Esophagus (tissue), 2 donors: ENCODE results near the gene APRT. TPM values are rescaled to one million over a fixed set of nuclear protein-coding genes. Genes with fewer than 3 reads are reported as not detected.

ENCODE experiments used
- H3K27ac ChIP-seq, 2 donors: one replicate each; pipeline ENCODE4 v1.5.1; 2013; ENCODE audit warnings: low read depth in 2 of 2, mild to moderate bottlenecking in 2 of 2, inconsistent platforms in 1 of 2, low read length in 1 of 2, moderate library complexity in 1 of 2
- H3K27me3 ChIP-seq, 2 donors: one replicate each; pipeline ENCODE4 v1.6.1; 2013; ENCODE audit warnings: low read length in 2 of 2, control low read depth in 1 of 2, mild to moderate bottlenecking in 1 of 2; ENCODE audit not compliant: insufficient read depth in 2 of 2, control insufficient read depth in 1 of 2
- H3K36me3 ChIP-seq, 2 donors: one replicate each; pipeline ENCODE4 v1.6.1; 2013; ENCODE audit warnings: low read length in 1 of 2; ENCODE audit not compliant: control insufficient read depth in 2 of 2, insufficient read depth in 2 of 2
- H3K4me1 ChIP-seq, 2 donors: one replicate each; pipeline ENCODE4 v1.6.1; 2013; ENCODE audit warnings: low read length in 1 of 2; ENCODE audit not compliant: control insufficient read depth in 2 of 2, insufficient read depth in 2 of 2
- H3K4me3 ChIP-seq, 2 donors: one replicate each; pipeline ENCODE4 v1.5.1; 2013; ENCODE audit warnings: low read length in 2 of 2, mild to moderate bottlenecking in 2 of 2, low read depth in 1 of 2, moderate library complexity in 1 of 2
- H3K9me3 ChIP-seq, 2 donors: one replicate each; pipeline ENCODE4 v1.6.1; 2013; ENCODE audit warnings: mild to moderate bottlenecking in 2 of 2, low read depth in 1 of 2, low read length in 1 of 2, moderate library complexity in 1 of 2; ENCODE audit not compliant: control insufficient read depth in 2 of 2, insufficient read depth in 1 of 2
- WGBS, 2 donors: extraction: QIAGEN DNeasy Blood & Tissue Kit; methylation state at CpG; one replicate each; pipeline ENCODE4 v1.1.7; 2013; 5-methylcytosine and 5-hydroxymethylcytosine counted together
- polyA plus RNA-seq, 2 donors: library from polyadenylated mRNA; stranded (reverse); fragments of 200-250 nt; gene quantifications; one replicate each; pipeline ENCODE4 v1.2.3, GENCODE V29; 2013
- donor health status: healthy with polysubstance abuse.
- donor health status: Bipolar disorder and iron deficiency.

APRT gene
- polyA plus RNA-seq, 2 donors, result 137 to 223 TPM

DNA sequence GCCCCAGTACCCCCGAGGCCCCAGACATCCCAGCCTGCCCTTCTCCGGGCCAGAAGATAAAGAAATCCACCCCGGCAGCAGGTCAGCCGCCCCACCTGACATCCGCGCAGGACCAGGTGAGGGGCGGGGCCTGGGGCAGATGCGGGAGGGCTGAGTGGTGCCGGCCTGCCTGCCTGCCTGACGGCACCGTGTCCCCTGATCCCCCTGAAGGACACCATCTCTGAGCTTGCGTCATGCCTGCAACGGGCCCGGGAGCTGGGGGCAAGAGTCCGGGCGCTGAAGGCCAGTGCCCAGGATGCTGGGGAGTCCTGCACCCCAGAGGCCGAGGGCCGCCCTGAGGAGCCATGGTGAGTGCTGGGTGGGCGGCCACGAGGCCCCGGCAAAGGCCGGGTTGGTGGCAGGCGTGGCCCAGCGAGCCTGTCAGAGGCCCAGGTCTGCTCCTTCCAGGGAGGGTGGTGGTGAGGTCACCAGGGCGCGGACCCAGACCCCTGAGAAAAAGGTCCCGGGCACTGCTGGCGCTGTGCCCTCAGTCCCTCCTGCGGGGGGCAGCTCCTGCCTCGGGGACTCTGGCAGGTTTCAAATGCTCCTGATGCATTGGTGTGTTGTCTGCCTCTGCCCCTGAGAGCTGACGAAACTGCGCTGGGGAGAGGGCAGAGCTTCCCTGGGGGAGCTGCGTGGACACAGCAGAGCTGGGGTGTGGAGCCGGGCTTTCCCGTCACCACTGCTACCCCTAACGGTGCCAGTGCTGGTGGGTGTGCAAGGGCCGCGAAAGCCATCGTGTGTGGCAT is 7.0 kb downstream of the APRT start:
- H3K36me3 ChIP-seq, result peaks cover 0 to 24% of the 10 kb centered on the region in 2 donors
- H3K27me3 ChIP-seq, result no peaks in the 10 kb centered on the region
- H3K9me3 ChIP-seq, result no peaks in the 10 kb centered on the region
- 18 to 26% methylated on average over 39 of the region's 39 CpGs for WGBS, 2 donors
- peak overlapping the region; percentile 41 to 49 for H3K4me3 ChIP-seq
- no peak overlapping the region for H3K27ac ChIP-seq
- peaks cover 0 to 23% of the 10 kb centered on the region in 2 donors for H3K4me1 ChIP-seq

DNA sequence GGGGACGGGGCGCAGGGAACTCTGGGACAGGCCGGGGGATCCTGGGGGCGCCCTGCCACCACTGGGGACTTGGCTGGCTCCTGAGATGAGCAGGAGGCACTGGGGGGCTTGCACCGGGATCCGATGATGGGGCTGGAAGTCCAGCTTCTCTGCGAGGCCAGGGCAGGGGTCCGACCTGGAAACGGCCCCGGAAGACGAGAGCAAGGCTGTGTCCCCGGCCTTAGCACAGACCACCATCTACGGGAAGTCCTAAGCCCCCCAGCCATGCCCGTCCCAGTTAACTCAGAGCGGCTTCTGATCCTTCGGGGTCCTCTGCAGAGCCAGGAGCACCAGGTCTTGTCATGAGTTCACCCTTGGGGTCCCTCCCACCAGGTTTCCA is 7.6 kb downstream of the APRT start:
- H3K4me1 ChIP-seq, result peaks cover 0 to 21% of the 10 kb centered on the region in 2 donors
- H3K4me3 ChIP-seq, result peak overlapping the region; percentile 41 to 49
- H3K36me3 ChIP-seq, result peaks cover 0 to 19% of the 10 kb centered on the region in 2 donors
- no peaks in the 10 kb centered on the region for H3K9me3 ChIP-seq
- no peak overlapping the region for H3K27ac ChIP-seq
- 2% methylated on average over 11 to 16 of the region's 16 CpGs for WGBS, 2 donors
- H3K27me3 ChIP-seq, result no peaks in the 10 kb centered on the region

DNA sequence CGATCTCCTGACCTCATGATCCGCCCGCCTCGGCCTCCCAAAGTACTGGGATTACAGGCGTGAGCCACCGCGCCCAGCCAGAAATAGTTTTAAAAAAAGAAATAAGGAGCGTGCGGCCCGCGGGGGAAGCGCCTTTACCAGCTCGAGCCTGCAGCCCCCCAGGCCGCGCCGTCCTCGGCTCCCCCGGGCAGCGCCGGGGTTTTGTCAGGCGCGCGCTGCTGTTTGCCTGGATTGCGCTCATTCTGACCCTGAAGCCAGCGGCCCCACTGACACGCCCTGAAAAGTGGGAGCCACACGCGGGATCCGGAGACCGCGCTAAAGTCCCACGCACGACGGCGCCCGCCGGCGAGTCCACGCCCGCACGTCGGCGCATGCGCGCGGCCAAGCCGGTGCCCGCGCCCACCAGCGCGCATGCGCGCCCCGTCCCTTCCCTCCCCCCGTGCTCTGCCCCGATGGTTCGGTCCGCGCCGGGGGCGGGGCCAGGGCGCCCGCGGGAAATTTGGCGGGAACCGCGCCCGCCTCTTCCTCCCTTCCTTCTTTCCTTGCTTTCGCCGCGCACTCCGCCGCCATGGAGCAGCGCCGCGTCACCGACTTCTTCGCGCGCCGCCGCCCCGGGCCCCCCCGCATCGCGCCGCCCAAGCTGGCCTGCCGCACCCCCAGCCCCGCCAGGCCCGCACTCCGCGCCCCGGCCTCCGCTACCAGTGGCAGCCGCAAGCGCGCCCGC is 8.3 kb downstream of the APRT start, which contains the start of gene CDT1:
TSS of gene CDT1 (plus strand) at position 526 of the 724 bp plus-strand sequence. CDS start at position 569, 43 bp downstream.
- Histone ChIP-seq H3K27me3 (no peaks in the 10 kb centered on the region), H3K27ac (peak within 1 kb of the TSS; percentile 54 to 76), H3K4me1 (peaks cover 0 to 21% of the 10 kb centered on the region in 2 donors), H3K4me3 (peak within 1 kb of the TSS; percentile 49 to 56), H3K9me3 (no peaks in the 10 kb centered on the region), H3K36me3 (peaks cover 0 to 15% of the 10 kb centered on the region in 2 donors)
- 1% methylated on average over 76 to 98 of the region's 98 CpGs for WGBS, 2 donors

DNA sequence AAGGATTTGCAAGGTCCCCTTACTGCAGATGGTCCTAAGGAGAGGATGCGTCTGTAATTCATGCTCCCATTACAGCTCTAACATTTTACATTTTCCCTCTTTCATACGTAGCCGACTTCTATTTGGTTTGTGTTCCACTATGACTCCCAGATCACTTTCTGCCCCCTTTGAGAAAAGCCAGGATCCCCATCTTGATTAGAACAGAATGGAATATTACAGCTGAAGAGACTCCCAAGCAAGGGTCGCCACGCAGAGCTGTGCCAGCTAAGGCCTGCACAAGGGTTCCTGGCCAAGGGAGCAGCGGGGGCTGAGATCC is 11.5 kb downstream of the APRT start:
- WGBS, 2 donors, result 87 to 91% methylated on average over 6 of the region's 6 CpGs
- H3K4me1 ChIP-seq, result peaks cover 0 to 11% of the 10 kb centered on the region in 2 donors
- no peaks in the 10 kb centered on the region for H3K9me3 ChIP-seq
- H3K4me3 ChIP-seq, result no peak overlapping the region
- no peak overlapping the region for H3K27ac ChIP-seq
- H3K36me3 ChIP-seq, result no peaks in the 10 kb centered on the region
- H3K27me3 ChIP-seq, result no peaks in the 10 kb centered on the region

DNA sequence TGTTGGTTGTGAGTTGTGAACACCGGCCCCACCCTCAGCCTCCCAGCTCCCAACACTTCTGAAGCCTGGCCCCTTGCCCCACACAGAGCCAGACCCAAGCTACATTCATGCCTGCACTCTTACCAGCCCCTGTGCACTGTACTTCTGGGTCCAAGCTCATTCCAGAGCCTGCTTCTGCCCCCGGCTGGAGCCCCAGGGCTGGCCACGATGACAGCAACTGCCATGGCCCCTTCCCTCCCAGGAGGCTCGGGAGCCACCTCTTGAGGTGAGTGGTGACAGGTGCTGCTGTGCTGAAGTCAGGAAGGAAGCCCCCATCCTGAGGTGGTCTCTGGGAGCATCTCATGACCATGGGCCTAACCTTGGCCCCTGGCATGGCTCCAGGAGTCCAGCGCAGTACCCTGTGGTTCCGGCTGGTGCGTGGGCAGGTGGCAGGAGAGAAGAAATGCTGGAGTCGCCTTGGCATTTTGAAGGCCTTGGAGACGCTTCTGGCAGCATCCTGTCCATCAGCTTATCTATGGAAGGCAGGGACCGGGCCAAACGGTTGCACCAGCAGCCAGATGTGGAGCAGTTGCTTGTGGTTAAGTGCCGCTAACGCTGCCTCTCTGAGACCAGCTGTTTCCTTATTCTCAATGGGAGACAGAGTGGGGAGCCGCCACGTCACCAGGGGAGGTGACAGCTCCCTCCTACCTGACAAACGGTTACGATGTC is 12.0 kb downstream of the APRT start:
- no peaks in the 10 kb centered on the region for H3K9me3 ChIP-seq
- H3K4me1 ChIP-seq, result peaks cover 0 to 6% of the 10 kb centered on the region in 2 donors
- H3K4me3 ChIP-seq, result no peak overlapping the region
- no peaks in the 10 kb centered on the region for H3K36me3 ChIP-seq
- H3K27me3 ChIP-seq, result no peaks in the 10 kb centered on the region
- no peak overlapping the region for H3K27ac ChIP-seq
- 81 to 87% methylated on average over 17 of the region's 17 CpGs for WGBS, 2 donors

DNA sequence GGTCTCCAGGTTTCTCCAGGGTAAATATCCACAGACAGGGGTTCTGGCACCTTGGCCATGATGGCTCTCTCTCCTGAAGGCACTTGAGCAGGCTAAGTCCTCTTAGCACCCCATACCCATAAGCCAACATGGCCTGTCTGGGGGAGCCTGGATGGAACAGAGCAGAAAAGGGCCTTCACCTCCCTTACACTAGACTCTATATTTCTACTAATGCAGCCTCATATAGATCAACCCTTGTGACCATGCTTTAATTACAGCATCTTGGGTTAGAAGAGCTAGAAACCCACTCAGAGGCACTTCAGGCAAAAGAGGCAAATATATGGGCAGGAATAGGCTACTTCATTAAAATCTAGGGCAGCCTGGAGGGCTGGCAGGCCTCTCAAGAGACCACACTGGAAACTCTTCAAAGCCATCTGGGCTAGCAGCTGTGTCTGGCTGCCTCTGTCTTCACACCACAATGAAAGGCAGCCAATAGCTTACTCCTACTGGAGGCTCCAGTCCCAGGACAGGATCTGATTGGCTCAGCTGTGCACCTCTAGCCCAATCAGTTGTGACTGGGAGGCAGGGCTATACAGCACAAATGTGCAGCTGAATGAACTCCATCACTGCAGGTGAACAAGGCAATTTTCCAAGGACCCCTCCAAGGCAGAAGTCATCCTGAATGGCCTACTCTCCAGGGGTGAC is 12.8 kb downstream of the APRT start:
- no peaks in the 10 kb centered on the region for H3K36me3 ChIP-seq
- H3K4me1 ChIP-seq, result no peaks in the 10 kb centered on the region
- H3K27ac ChIP-seq, result no peak overlapping the region
- no peaks in the 10 kb centered on the region for H3K9me3 ChIP-seq
- no peak overlapping the region for H3K4me3 ChIP-seq
- no peaks in the 10 kb centered on the region for H3K27me3 ChIP-seq

DNA sequence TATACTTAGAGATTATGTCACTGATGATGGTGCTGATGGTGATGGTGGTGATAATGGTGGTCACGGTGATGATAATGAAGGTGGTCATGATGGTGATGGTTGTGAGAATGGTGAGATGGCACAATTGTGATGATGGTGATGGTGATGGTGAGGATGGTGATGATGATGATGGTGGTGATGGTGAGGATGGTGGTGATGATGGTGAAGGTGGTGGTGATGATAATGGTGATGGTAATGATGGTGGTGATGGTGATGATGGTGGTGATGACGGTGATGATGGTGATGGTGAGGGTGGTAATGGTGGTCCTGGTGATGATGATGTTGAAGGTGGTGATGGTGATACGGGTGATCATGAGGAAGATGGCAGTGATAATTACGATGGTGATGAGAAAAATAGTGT is 13.7 kb downstream of the APRT start:
- H3K27ac ChIP-seq, result no peak overlapping the region
- 96 to 98% methylated on average over 4 of the region's 4 CpGs for WGBS, 2 donors
- no peaks in the 10 kb centered on the region for H3K27me3 ChIP-seq
- no peaks in the 10 kb centered on the region for H3K4me1 ChIP-seq
- H3K9me3 ChIP-seq, result no peaks in the 10 kb centered on the region
- H3K4me3 ChIP-seq, result no peak overlapping the region
- H3K36me3 ChIP-seq, result no peaks in the 10 kb centered on the region

DNA sequence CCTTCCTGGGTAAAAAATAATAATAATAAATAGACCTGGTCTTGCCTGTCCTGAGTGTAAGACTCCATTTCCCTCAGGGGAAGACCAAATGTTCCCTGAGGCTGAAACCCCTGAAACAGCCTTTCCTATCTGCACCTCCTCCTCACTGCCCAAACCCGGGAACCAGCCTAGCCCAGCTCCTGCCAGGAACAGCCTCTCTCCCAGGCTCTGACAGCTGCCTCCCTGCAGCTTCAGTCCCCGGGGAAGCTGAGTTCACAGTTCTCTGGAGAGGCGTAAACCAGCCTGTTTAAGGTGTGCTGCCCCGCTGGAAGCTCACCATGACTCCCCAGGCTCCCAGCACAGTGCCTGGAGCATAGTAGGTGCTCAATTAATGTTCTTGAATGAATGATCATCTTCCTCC is 15.4 kb downstream of the APRT start:
- WGBS, 2 donors, result 72 to 76% methylated on average over 4 of the region's 4 CpGs
- Histone ChIP-seq H3K9me3 (no peaks in the 10 kb centered on the region), H3K27ac (no peak overlapping the region), H3K4me3 (no peak overlapping the region), H3K36me3 (no peaks in the 10 kb centered on the region), H3K27me3 (no peaks in the 10 kb centered on the region), H3K4me1 (peaks cover 2 to 4% of the 10 kb centered on the region in 2 donors)

DNA sequence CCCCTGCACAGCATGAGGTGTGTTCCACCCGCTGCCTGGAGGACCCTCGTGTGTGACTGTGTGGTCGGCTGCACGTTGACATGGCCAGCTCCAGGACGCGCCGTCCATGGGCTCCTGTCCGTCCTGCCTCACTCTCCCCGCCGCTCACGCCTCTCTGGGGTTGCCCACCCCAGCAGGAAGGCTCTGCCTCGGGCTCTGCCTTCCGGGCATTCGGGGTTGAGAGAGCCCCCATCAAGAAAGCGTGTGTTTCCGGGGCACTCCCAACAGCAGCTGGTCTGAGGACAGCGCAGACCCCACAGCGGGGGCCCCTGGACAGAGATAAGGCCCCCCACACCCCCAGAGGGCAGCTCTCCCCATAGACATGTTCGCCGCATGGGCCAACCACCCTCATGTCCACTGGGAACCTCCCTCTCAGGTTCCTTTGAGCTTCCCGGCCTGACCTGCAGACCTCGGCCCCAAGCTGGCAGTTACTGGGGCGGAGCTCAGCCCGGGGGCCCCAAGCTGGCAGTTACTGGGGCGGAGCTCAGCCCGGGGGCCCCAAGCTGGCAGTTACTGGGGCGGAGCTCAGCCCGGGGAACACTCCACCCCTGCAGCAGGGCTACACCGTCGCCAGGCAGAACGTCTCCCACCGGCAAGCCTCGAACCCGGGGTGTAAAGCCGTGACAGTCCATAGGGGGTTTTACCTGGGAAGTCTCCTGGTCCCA is 18.3 kb downstream of the APRT start:
- Histone ChIP-seq H3K4me3 (no peak overlapping the region), H3K36me3 (no peaks in the 10 kb centered on the region), H3K27me3 (no peaks in the 10 kb centered on the region), H3K4me1 (peaks cover 2 to 4% of the 10 kb centered on the region in 2 donors), H3K27ac (no peak overlapping the region), H3K9me3 (no peaks in the 10 kb centered on the region)
- 48 to 53% methylated on average over 34 to 35 of the region's 35 CpGs for WGBS, 2 donors
